Body of pancreas (tissue), 4 donors: ENCODE data around the gene CD151.

Experiments
- CTCF ChIP-seq, 7 experiments: fragments of 450-650 bp in 4 of 7; fragments of 200-600 bp in 3 of 7; sonication (generic) in 3 of 7; IDR thresholded peaks; one replicate each; pipeline ENCODE4 v1.5.1; 2016 to 2019; ENCODE audit warnings: antibody characterized with exemption in 7 of 7
- POLR2A ChIP-seq, 3 donors: fragments of 450-650 bp; IDR thresholded peaks; one replicate each; pipeline ENCODE4 v1.6.1; 2016; ENCODE audit warnings: antibody characterized with exemption in 3 of 3, mild to moderate bottlenecking in 2 of 3

DNA sequence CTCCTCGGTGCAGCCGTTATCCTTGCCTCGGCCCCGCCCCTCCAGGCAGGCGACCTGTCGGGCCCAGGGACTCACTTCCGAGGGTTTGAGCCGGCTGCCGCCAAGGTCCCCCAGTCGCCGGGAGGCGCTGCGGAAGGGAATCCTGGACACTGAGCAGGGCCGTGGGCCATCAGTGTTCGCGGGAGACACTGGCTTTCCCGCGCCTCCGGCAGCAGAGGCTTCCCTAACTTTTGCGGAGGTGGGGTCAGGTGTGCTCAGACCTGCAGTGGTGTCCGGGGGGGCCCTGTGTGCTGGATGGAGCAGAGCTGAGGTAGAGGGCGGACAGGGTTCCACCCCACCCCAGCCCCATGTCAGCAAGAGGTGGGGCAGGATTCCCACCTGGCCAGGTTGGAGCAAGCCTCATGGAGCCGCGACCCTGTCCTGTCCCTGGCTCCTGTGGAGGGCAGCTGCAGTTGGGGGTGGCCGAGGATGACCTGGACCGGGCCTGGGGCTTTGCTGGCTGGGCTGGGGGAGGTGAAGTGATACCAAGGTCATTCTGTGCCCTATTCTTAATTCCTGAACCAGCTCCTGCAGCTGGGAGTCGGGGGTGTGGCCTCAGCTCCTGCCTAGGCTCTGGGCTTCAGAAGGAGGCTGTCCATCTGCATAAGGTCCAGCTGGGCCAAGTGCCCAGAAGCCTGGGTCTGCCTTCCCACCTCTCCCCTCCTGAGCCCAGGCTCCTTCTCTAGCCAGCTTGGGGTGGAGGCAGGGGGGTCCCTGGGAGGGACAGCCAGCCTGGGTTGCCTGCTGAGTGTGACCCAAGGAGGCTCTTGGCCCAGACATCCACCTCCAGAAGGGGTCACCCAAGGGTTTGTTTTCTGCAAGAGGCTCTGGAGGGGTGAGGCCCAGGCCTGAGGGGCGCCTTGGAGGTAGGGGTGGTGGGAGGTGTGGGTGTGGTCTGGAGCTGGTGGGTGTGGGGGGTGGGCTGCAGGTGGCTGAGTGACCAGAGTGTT, 18.3 kb downstream of the CD151 start:
- TF ChIP-seq CTCF (IDR thresholded peaks at IDR 0.05) (no peak), POLR2A (IDR thresholded peaks at IDR 0.05) (no peak)
